ENCODE data around the gene NEUROG1.

NEUROG1 gene

DNA sequence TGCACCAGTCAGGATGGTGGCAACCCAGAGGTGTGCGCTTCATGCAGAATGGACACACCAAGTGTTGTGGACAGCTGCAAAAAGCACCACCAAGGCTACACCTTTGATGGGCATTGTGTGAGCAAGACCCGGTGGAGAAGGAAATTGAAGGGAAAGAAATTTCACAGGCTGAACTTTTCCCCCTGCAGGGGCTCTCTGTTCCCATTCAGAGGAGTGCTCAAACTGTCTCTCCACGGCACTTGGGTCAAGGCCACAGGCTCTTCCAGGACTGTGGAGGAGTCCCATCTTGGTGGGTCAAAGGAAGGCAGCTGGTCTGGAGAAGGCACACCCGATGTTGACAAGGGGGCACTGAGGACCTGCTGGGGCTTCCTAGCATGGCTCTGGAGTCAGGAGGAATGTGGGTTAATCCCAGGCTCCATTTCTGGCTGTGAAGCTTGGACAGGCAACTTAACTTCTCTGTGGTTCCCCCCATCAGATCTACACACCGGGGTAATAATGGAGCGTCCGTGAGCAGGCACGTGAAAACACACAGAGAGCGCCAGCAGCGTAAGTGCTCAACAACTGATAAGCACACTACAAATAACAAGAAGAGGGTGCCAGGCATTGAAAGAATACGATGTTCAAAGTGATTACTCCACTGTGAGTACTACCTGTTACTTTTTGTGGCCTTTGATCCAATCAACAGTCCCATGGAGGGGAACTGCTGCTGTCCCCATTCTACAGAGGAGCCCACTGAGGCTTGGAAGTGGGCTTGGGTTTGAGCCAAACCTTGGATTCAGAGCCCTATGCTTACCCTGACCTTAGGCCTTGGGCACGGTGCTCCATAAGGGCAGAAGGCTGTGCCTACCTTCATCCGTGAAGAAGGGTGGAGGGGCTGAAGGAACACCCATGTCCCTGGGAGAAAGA, 49.4 kb downstream of the NEUROG1 start:
- no peak for TF ChIP-seq KLF9 (tag by site-specific recombination; IDR thresholded peaks at IDR 0.05; ENCODE audit: low read depth)
- no peak for TF ChIP-seq ZNF624 (tag by site-specific recombination; IDR thresholded peaks at IDR 0.05)
- TF ChIP-seq ZNF549 (tag by site-specific recombination; IDR thresholded peaks at IDR 0.05), result no peak
- TF ChIP-seq ZNF777 (tag by site-specific recombination; IDR thresholded peaks at IDR 0.05; ENCODE audit: borderline replicate concordance), result no peak
- no peak for TF ChIP-seq ZNF37A (tag by site-specific recombination; IDR thresholded peaks at IDR 0.05)
- TF ChIP-seq, protein P1, sequence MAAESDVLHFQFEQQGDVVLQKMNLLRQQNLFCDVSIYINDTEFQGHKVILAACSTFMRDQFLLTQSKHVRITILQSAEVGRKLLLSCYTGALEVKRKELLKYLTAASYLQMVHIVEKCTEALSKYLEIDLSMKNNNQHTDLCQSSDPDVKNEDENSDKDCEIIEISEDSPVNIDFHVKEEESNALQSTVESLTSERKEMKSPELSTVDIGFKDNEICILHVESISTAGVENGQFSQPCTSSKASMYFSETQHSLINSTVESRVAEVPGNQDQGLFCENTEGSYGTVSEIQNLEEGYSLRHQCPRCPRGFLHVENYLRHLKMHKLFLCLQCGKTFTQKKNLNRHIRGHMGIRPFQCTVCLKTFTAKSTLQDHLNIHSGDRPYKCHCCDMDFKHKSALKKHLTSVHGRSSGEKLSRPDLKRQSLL (tag by site-specific recombination; IDR thresholded peaks at IDR 0.05), result no peak
- no peak for TF ChIP-seq ZNF10 (tag by site-specific recombination; IDR thresholded peaks at IDR 0.05)
- TF ChIP-seq KLF8 (tag by site-specific recombination; IDR thresholded peaks at IDR 0.05), result no peak
- TF ChIP-seq ZNF114 (tag by site-specific recombination; IDR thresholded peaks at IDR 0.05), result no peak
- no peak for TF ChIP-seq ZNF596 (tag by site-specific recombination; IDR thresholded peaks at IDR 0.05)
- H3K27ac ChIP-seq (ENCODE audit: extremely low read depth, low read depth, low read length), result no peak overlapping the region
- POLR2A ChIA-PET, result no interaction called here

DNA sequence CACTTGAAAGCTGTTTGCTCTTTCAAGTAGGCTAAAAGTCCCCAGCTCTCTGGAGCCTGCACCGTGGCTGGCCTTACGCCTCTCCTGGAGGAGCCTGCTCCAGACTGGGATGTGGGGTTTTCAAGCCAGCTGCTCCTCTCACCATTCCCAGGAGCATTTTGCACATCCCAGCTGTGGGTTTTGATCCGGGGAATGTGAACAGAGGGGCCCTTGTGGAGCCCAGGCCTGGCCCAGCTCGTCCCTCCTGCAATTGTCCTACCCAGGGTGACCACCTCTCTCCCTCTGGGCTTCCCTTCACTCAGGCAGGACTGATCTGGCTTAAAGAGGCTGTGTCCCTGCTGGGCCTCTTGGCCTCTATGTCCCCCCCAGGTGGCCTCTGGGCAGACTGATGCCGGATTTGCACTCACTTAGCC, 51.1 kb downstream of the NEUROG1 start:
- ChIA-PET CTCF (interaction anchor here (0.5 kb wide), 1 partner anchor 176 kb away, joined by 3 read pairs; no protein-coding TSS in a partner anchor), POLR2A (no interaction called here)
- Histone ChIP-seq H3K36me3 (ENCODE audit: control insufficient read depth in 2 of 2, insufficient read depth in 1 of 2, low read length in 2 of 2) (no peaks in the 10 kb centered on the region), H3K4me3 (ENCODE audit: low read depth, low read length) (no peak overlapping the region), H3K27ac (ENCODE audit: extremely low read depth, low read depth, low read length) (no peak overlapping the region), H3K4me1 (ENCODE audit: control insufficient read depth, insufficient read depth, low read length) (peaks cover 9% of the 10 kb centered on the region), H3K9me3 (ENCODE audit: control insufficient read depth, insufficient read depth, low read depth, low read length) (no peaks in the 10 kb centered on the region)
- TF ChIP-seq HOXA7 (CRISPR knock-in tag; IDR thresholded peaks at IDR 0.05; ENCODE audit: borderline replicate concordance) (no peak), ZNF121 (tag by site-specific recombination; IDR thresholded peaks at IDR 0.05) (no peak), YY2 (tag by site-specific recombination; IDR thresholded peaks at IDR 0.05) (no peak), ZNF248 (tag by site-specific recombination; IDR thresholded peaks at IDR 0.05) (no peak), ZNF157 (tag by site-specific recombination; IDR thresholded peaks at IDR 0.05) (no peak)
- TF ChIP-seq, protein P2, sequence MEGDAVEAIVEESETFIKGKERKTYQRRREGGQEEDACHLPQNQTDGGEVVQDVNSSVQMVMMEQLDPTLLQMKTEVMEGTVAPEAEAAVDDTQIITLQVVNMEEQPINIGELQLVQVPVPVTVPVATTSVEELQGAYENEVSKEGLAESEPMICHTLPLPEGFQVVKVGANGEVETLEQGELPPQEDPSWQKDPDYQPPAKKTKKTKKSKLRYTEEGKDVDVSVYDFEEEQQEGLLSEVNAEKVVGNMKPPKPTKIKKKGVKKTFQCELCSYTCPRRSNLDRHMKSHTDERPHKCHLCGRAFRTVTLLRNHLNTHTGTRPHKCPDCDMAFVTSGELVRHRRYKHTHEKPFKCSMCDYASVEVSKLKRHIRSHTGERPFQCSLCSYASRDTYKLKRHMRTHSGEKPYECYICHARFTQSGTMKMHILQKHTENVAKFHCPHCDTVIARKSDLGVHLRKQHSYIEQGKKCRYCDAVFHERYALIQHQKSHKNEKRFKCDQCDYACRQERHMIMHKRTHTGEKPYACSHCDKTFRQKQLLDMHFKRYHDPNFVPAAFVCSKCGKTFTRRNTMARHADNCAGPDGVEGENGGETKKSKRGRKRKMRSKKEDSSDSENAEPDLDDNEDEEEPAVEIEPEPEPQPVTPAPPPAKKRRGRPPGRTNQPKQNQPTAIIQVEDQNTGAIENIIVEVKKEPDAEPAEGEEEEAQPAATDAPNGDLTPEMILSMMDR (tag by site-specific recombination; IDR thresholded peaks at IDR 0.05), result no peak

More for the DNA sequence above, 49.4 kb downstream of the NEUROG1 start:
- Histone ChIP-seq H3K4me3 (ENCODE audit: low read depth, low read length) (no peak overlapping the region), H3K9me3 (ENCODE audit: control insufficient read depth, insufficient read depth, low read depth, low read length) (no peaks in the 10 kb centered on the region), H3K36me3 (ENCODE audit: control insufficient read depth in 2 of 2, insufficient read depth in 1 of 2, low read length in 2 of 2) (no peaks in the 10 kb centered on the region), H3K4me1 (ENCODE audit: control insufficient read depth, insufficient read depth, low read length) (peaks cover 14% of the 10 kb centered on the region)
- CTCF ChIA-PET, result interaction anchor here (0.7 to 4.0 kb wide), 6 partner anchors 20 to 646 kb away, joined by 5 to 26 read pairs (median 9); no protein-coding TSS in a partner anchor

All from HEK293 (cell line).